Tibial nerve (tissue), 4 donors: ENCODE data around the gene MAB21L4.

ENCODE experiments used
- CTCF ChIP-seq, 5 experiments: fragments of 200-600 bp in 3 of 5; fragments of 450-650 bp in 2 of 5; sonication (generic) in 3 of 5; IDR thresholded peaks; one replicate each; pipeline ENCODE4 v1.5.1; 2016 to 2019; ENCODE audit warnings: antibody characterized with exemption in 5 of 5, mild to moderate bottlenecking in 3 of 5, moderate library complexity in 2 of 5
- EP300 ChIP-seq, 2 donors: sonication (generic); formaldehyde crosslinking; IDR thresholded peaks; one replicate each; pipeline ENCODE4 v1.6.1; 2017; ENCODE audit warnings: antibody characterized with exemption in 2 of 2, mild to moderate bottlenecking in 1 of 2
- POLR2A ChIP-seq, 2 donors: fragments of 450-650 bp; IDR thresholded peaks; one replicate each; pipeline ENCODE4 v1.6.1; 2017; ENCODE audit warnings: antibody characterized with exemption in 2 of 2, mild to moderate bottlenecking in 2 of 2, moderate library complexity in 2 of 2

- TF ChIP-seq CTCF (IDR thresholded peaks at IDR 0.05), result no peak
- TF ChIP-seq POLR2A (IDR thresholded peaks at IDR 0.05), result no peak
- TF ChIP-seq EP300 (IDR thresholded peaks at IDR 0.05), result no peak
These were observed 39.6 kb downstream of the MAB21L4 start for GRCh38 chr2:240856151-240856980.
